Vagina (tissue), 2 donors: ENCODE measurements around the gene ITPKA.

ENCODE experiments used
- CTCF ChIP-seq, 3 experiments: fragments of 450-650 bp in 2 of 3; fragments of 200-600 bp in 1 of 3; sonication (generic) in 1 of 3; IDR thresholded peaks; one replicate each; pipeline ENCODE4 v1.5.1; 2017 to 2019; ENCODE audit warnings: antibody characterized with exemption in 3 of 3, mild to moderate bottlenecking in 2 of 3, moderate library complexity in 2 of 3
- POLR2A ChIP-seq, 2 donors: fragments of 450-650 bp; IDR thresholded peaks; one replicate each; pipeline ENCODE4 v1.6.1; 2017; ENCODE audit warnings: antibody characterized with exemption in 2 of 2, mild to moderate bottlenecking in 2 of 2, moderate library complexity in 2 of 2
- POLR2AphosphoS5 ChIP-seq, 2 donors: sonication (generic); formaldehyde crosslinking; IDR thresholded peaks; one replicate each; pipeline ENCODE4 v1.9.0; 2017; ENCODE audit warnings: antibody characterized with exemption in 2 of 2, mild to moderate bottlenecking in 2 of 2, low read depth in 1 of 2; ENCODE audit not compliant: insufficient read depth in 1 of 2

DNA sequence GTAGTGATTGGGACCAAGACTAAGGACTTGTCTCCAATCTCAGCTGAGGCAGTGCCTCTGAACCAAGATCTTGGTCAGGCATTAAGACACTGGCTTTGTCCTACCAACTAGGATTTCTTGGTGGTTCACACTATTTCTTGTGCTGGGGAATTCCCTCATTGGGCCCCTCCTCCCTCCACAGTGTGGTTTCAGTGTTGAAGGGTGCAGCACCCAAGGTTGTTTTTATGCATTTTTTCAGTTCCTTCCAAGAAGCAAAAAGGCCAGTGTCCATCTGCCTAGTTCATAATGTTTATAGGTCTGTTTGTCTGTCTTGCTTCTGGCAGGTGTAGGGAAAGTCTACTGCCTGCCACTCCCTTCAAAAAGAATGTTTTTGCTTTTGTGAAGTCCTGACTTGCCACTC lies 10.6 kb upstream of the ITPKA start:
- TF ChIP-seq CTCF (IDR thresholded peaks at IDR 0.05) (no peak), POLR2A (IDR thresholded peaks at IDR 0.05) (no peak), POLR2AphosphoS5 (IDR thresholded peaks at IDR 0.05; ENCODE audit: insufficient read depth in 1 of 2, low read depth in 1 of 2) (no peak)
